ENCODE results near the gene HTR3E. TPM values are rescaled to one million over a fixed set of nuclear protein-coding genes. Genes with fewer than 3 reads are reported as not detected.

The HTR3E gene
- total and polyA plus RNA-seq, 2 of the 13 experiments (the other 11 are each of a cell fraction or from before 2014, with no cell fraction given), result not detected

- no peak for TF ChIP-seq TAF15 (IDR thresholded peaks at IDR 0.05; ENCODE audit: low read depth, low read length, poor library complexity, severe bottlenecking)
- TF ChIP-seq ZNF333 (CRISPR knock-in tag; IDR thresholded peaks at IDR 0.05; ENCODE audit: borderline replicate concordance), result no peak
- peak; percentile 96 for TF ChIP-seq ARID4A (CRISPR knock-in tag; IDR thresholded peaks at IDR 0.05; ENCODE audit: borderline replicate concordance)
- TF ChIP-seq ZNF512 (CRISPR knock-in tag; IDR thresholded peaks at IDR 0.05), result no peak
- TF ChIP-seq ZNF460 (CRISPR knock-in tag; IDR thresholded peaks at IDR 0.05; ENCODE audit: borderline replicate concordance), result no peak
- no peak; the same call in none of the 2 replicates for TF ChIP-seq ZNF878 (CRISPR knock-in tag; IDR thresholded peaks at IDR 0.05)
- TF ChIP-seq ZNF143 (CRISPR knock-in tag; IDR thresholded peaks at IDR 0.05), result peak; percentile 84
- TF ChIP-seq PCBP1 (IDR thresholded peaks at IDR 0.05; ENCODE audit: borderline replicate concordance, low read depth, low read length), result 0 out of 2 replicates have a peak, but pooled peaks have one; percentile 67
- TF ChIP-seq DBP (CRISPR knock-in tag; IDR thresholded peaks at IDR 0.05; ENCODE audit: not compliant biosample characterization), result no peak
- peak; percentile 73 for TF ChIP-seq GATAD2A (CRISPR knock-in tag; IDR thresholded peaks at IDR 0.05)
- TF ChIP-seq, protein P1, sequence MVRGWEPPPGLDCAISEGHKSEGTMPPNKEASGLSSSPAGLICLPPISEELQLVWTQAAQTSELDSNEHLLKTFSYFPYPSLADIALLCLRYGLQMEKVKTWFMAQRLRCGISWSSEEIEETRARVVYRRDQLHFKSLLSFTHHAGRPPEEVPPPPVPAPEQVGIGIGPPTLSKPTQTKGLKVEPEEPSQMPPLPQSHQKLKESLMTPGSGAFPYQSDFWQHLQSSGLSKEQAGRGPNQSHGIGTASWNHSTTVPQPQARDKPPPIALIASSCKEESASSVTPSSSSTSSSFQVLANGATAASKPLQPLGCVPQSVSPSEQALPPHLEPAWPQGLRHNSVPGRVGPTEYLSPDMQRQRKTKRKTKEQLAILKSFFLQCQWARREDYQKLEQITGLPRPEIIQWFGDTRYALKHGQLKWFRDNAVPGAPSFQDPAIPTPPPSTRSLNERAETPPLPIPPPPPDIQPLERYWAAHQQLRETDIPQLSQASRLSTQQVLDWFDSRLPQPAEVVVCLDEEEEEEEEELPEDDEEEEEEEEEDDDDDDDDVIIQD (CRISPR knock-in tag; IDR thresholded peaks at IDR 0.05; ENCODE audit: low read depth), result peak; percentile 56; the same call in 1 of the 2 replicates
- TF ChIP-seq, protein P2, sequence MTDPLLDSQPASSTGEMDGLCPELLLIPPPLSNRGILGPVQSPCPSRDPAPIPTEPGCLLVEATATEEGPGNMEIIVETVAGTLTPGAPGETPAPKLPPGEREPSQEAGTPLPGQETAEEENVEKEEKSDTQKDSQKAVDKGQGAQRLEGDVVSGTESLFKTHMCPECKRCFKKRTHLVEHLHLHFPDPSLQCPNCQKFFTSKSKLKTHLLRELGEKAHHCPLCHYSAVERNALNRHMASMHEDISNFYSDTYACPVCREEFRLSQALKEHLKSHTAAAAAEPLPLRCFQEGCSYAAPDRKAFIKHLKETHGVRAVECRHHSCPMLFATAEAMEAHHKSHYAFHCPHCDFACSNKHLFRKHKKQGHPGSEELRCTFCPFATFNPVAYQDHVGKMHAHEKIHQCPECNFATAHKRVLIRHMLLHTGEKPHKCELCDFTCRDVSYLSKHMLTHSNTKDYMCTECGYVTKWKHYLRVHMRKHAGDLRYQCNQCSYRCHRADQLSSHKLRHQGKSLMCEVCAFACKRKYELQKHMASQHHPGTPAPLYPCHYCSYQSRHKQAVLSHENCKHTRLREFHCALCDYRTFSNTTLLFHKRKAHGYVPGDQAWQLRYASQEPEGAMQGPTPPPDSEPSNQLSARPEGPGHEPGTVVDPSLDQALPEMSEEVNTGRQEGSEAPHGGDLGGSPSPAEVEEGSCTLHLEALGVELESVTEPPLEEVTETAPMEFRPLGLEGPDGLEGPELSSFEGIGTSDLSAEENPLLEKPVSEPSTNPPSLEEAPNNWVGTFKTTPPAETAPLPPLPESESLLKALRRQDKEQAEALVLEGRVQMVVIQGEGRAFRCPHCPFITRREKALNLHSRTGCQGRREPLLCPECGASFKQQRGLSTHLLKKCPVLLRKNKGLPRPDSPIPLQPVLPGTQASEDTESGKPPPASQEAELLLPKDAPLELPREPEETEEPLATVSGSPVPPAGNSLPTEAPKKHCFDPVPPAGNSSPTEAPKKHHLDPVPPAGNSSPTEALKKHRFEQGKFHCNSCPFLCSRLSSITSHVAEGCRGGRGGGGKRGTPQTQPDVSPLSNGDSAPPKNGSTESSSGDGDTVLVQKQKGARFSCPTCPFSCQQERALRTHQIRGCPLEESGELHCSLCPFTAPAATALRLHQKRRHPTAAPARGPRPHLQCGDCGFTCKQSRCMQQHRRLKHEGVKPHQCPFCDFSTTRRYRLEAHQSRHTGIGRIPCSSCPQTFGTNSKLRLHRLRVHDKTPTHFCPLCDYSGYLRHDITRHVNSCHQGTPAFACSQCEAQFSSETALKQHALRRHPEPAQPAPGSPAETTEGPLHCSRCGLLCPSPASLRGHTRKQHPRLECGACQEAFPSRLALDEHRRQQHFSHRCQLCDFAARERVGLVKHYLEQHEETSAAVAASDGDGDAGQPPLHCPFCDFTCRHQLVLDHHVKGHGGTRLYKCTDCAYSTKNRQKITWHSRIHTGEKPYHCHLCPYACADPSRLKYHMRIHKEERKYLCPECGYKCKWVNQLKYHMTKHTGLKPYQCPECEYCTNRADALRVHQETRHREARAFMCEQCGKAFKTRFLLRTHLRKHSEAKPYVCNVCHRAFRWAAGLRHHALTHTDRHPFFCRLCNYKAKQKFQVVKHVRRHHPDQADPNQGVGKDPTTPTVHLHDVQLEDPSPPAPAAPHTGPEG (CRISPR knock-in tag; IDR thresholded peaks at IDR 0.05), result no peak; the same call in none of the 2 replicates
- TF ChIP-seq ZSCAN9 (CRISPR knock-in tag; IDR thresholded peaks at IDR 0.05; ENCODE audit: borderline replicate concordance), result peak; percentile 75
Observed at GRCh38 chr3:184135149-184135910, 38.5 kb downstream of the HTR3E start, which contains the start of gene EIF2B5 (continued).

Data from HepG2 (cell line).